Measurements from ENCODE around the gene ARPC1B. TPM values are rescaled to one million over a fixed set of nuclear protein-coding genes. Genes with fewer than 3 reads are reported as not detected.

Gene ARPC1B
- total and polyA plus RNA-seq, 9 of the 15 experiments (the other 6 are each of a cell fraction or from before 2014, with no cell fraction given), result 6.7 to 357 (median 211) TPM

DNA sequence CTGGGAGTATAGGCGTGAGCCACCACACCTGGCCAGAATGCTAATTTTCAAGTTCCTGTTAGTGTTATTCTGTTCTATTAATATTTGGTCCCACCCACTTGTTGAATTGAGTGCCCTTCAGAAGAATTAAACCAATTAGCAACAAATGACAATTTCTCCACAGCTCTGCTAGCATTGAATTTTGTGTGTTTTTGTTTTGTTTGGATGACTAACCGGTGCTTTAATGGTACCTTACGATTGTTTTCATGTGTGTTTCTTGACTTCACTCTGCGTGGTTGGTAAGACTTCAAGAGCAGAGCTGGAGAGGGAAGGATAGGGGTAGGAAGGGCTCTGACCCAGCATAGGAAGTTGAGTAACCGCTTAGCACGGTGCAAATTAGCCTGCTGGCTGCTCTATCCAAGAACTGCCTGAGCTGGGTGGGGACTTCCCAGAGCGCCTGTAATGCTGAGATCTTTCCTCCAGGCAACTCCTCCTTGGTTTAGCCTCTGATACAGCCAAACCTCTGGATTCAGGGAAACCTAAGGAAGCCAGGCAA, 4.6 kb downstream of the ARPC1B start:
- in situ Hi-C loops (cut with MboI) (no loop called here), intact Hi-C loops (cut with micrococcal nuclease) (no loop called here)
- BruUV-seq (replicated peaks), result no TSS peak
- peaks cover 61% of the 10 kb centered on the region for H3K36me3 ChIP-seq (ENCODE audit: control insufficient read depth, insufficient read depth, low read length)
- peaks cover 82% of the 10 kb centered on the region for H3K79me2 ChIP-seq (ENCODE audit: control insufficient read depth, insufficient read depth, low read length)
- POLR2A ChIA-PET, result interaction anchor here (0.6 to 1.4 kb wide), 5 partner anchors 8 to 30 kb away, joined by 3 to 5 read pairs (median 4); partner anchors contain the start of genes BUD31 and PDAP1
- 34% methylated on average over 7 of the region's 7 CpGs for WGBS (ENCODE audit: insufficient coverage, low coverage, missing lambda C conversion rate)
- H3K9me3 ChIP-seq (replicated peaks; ENCODE audit: control insufficient read depth, insufficient read depth, low read depth, low read length), result no peaks in the 10 kb centered on the region
- DNase-seq (ENCODE audit: extremely low read depth in 1 of 4, low spot score in 3 of 4) (peak in 2 of 4 experiments; percentile 55 to 65), FAIRE-seq (peak; percentile 46), ATAC-seq (peak; percentile 15; the same call in 2 of the 3 replicates)
- CTCF ChIA-PET (ENCODE audit: low intra/inter-chr PET ratio), result no interaction called here
- H2AFZ ChIP-seq (ENCODE audit: low read depth, low read length), result peak overlapping the region; percentile 17; the same call in 1 of the 2 replicates
- H4K20me1 ChIP-seq (replicated peaks; ENCODE audit: control insufficient read depth, insufficient read depth, low read length), result peaks cover 23% of the 10 kb centered on the region; the same call in 1 of the 2 replicates
- H3K27ac ChIP-seq (ENCODE audit: extremely low read depth, low read depth, low read length), result peak overlapping the region; percentile 73
- H3K9me1 ChIP-seq (ENCODE audit: control insufficient read depth, insufficient read depth, low read length), result peaks cover 6% of the 10 kb centered on the region
- peak overlapping the region; percentile 10 for H3K4me3 ChIP-seq
- no peaks in the 10 kb centered on the region for H3K27me3 ChIP-seq (ENCODE audit: control insufficient read depth in 2 of 2, insufficient read depth in 2 of 2, low read length in 2 of 2)
- peak overlapping the region; percentile 64 to 82; a peak in 3 of 4 replicates for H3K9ac ChIP-seq (ENCODE audit: insufficient read depth in 1 of 2, low read depth in 2 of 2, low read length in 2 of 2)
- peaks cover 27 to 56% of the 10 kb centered on the region in 2 experiments for H3K4me1 ChIP-seq (replicated peaks in 1 of 2; ENCODE audit: control insufficient read depth in 2 of 2, insufficient read depth in 2 of 2, low read length in 2 of 2)
- peak overlapping the region; percentile 88 for H3K4me2 ChIP-seq (ENCODE audit: insufficient read depth, low read length)
- TF ChIP-seq HDAC1 (IDR thresholded peaks at IDR 0.05), result peak in 1 of 2 experiments; percentile 17; a peak in 1 of 4 replicates
- TF ChIP-seq, protein P1, sequence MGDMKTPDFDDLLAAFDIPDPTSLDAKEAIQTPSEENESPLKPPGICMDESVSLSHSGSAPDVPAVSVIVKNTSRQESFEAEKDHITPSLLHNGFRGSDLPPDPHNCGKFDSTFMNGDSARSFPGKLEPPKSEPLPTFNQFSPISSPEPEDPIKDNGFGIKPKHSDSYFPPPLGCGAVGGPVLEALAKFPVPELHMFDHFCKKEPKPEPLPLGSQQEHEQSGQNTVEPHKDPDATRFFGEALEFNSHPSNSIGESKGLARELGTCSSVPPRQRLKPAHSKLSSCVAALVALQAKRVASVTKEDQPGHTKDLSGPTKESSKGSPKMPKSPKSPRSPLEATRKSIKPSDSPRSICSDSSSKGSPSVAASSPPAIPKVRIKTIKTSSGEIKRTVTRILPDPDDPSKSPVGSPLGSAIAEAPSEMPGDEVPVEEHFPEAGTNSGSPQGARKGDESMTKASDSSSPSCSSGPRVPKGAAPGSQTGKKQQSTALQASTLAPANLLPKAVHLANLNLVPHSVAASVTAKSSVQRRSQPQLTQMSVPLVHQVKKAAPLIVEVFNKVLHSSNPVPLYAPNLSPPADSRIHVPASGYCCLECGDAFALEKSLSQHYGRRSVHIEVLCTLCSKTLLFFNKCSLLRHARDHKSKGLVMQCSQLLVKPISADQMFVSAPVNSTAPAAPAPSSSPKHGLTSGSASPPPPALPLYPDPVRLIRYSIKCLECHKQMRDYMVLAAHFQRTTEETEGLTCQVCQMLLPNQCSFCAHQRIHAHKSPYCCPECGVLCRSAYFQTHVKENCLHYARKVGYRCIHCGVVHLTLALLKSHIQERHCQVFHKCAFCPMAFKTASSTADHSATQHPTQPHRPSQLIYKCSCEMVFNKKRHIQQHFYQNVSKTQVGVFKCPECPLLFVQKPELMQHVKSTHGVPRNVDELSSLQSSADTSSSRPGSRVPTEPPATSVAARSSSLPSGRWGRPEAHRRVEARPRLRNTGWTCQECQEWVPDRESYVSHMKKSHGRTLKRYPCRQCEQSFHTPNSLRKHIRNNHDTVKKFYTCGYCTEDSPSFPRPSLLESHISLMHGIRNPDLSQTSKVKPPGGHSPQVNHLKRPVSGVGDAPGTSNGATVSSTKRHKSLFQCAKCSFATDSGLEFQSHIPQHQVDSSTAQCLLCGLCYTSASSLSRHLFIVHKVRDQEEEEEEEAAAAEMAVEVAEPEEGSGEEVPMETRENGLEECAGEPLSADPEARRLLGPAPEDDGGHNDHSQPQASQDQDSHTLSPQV (IDR thresholded peaks at IDR 0.05), result peak; percentile 32; the same call in 1 of the 2 replicates
- TF ChIP-seq, protein P2, sequence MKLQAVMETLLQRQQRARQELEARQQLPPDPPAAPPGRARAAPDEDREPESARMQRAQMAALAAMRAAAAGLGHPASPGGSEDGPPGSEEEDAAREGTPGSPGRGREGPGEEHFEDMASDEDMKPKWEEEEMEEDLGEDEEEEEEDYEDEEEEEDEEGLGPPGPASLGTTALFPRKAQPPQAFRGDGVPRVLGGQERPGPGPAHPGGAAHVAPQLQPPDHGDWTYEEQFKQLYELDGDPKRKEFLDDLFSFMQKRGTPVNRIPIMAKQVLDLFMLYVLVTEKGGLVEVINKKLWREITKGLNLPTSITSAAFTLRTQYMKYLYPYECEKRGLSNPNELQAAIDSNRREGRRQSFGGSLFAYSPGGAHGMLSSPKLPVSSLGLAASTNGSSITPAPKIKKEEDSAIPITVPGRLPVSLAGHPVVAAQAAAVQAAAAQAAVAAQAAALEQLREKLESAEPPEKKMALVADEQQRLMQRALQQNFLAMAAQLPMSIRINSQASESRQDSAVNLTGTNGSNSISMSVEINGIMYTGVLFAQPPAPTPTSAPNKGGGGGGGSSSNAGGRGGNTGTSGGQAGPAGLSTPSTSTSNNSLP (IDR thresholded peaks at IDR 0.05; ENCODE audit: borderline replicate concordance, low read depth, low read length), result no peak
- TF ChIP-seq KDM1A (IDR thresholded peaks at IDR 0.05), result 0 out of 4 replicates have a peak, but pooled peaks of 1 of the 2 experiments have one; percentile 20
- TF ChIP-seq, protein P3, sequence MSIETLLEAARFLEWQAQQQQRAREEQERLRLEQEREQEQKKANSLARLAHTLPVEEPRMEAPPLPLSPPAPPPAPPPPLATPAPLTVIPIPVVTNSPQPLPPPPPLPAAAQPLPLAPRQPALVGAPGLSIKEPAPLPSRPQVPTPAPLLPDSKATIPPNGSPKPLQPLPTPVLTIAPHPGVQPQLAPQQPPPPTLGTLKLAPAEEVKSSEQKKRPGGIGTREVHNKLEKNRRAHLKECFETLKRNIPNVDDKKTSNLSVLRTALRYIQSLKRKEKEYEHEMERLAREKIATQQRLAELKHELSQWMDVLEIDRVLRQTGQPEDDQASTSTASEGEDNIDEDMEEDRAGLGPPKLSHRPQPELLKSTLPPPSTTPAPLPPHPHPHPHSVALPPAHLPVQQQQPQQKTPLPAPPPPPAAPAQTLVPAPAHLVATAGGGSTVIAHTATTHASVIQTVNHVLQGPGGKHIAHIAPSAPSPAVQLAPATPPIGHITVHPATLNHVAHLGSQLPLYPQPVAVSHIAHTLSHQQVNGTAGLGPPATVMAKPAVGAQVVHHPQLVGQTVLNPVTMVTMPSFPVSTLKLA (conservative IDR thresholded peaks at IDR 0.05), result 0 out of 4 replicates have a peak, but pooled peaks of 1 of the 2 experiments have one; percentile 12
- TF ChIP-seq, protein P4, sequence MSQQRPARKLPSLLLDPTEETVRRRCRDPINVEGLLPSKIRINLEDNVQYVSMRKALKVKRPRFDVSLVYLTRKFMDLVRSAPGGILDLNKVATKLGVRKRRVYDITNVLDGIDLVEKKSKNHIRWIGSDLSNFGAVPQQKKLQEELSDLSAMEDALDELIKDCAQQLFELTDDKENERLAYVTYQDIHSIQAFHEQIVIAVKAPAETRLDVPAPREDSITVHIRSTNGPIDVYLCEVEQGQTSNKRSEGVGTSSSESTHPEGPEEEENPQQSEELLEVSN (IDR thresholded peaks at IDR 0.05; ENCODE audit: borderline replicate concordance in 1 of 2, extremely low read depth in 1 of 2, insufficient read depth in 1 of 2, insufficient read length in 1 of 2, low read depth in 1 of 2, low read length in 1 of 2, poor library complexity in 1 of 2, severe bottlenecking in 1 of 2), result no peak
- TF ChIP-seq GABPB2 (CRISPR knock-in tag; conservative IDR thresholded peaks at IDR 0.05), result no peak
- TF ChIP-seq SMARCA5 (IDR thresholded peaks at IDR 0.05), result peak; percentile 63; the same call in 1 of the 2 replicates
- no peak for TF ChIP-seq ZNF561 (CRISPR knock-in tag; conservative IDR thresholded peaks at IDR 0.05)
- TF ChIP-seq BCOR (IDR thresholded peaks at IDR 0.05), result peak; percentile 71

All from K562 (cell line).